ENCODE results near the gene SPIRE2.
"Not testable (repeated sequence)": the region's sequence is repeated elsewhere in the genome, so short reads cannot be mapped to it uniquely, and the experiment has no call there.

The SPIRE2 gene

GRCh38 chr16:89806589-89807193 lies 21.6 kb upstream of the SPIRE2 start:
- not testable (repeated sequence) for DNase-seq (ENCODE audit: low read depth in 3 of 3)

- no peak for DNase-seq (ENCODE audit: low read depth in 3 of 3)
Measured at GRCh38 chr16:89808475-89808874, 19.8 kb upstream of the SPIRE2 start.

- no peak for DNase-seq (ENCODE audit: low read depth in 3 of 3)
Measured at GRCh38 chr16:89811321-89811720, 17.0 kb upstream of the SPIRE2 start.

- DNase-seq (ENCODE audit: low read depth in 3 of 3): no peak
Measured at GRCh38 chr16:89815639-89816348, 12.5 kb upstream of the SPIRE2 start.

- DNase-seq (ENCODE audit: low read depth in 3 of 3): not testable (repeated sequence)
Measured at GRCh38 chr16:89818851-89819403, 9.3 kb upstream of the SPIRE2 start.

GRCh38 chr16:89819448-89819847 lies 8.8 kb upstream of the SPIRE2 start:
- not testable (repeated sequence) for DNase-seq (ENCODE audit: low read depth in 3 of 3)

- DNase-seq (ENCODE audit: low read depth in 3 of 3): no peak
Measured at GRCh38 chr16:89821438-89822187, 6.7 kb upstream of the SPIRE2 start.

GRCh38 chr16:89822188-89823086 lies 5.8 kb upstream of the SPIRE2 start:
- no peak for DNase-seq (ENCODE audit: low read depth in 3 of 3)

- no peak for DNase-seq (ENCODE audit: low read depth in 3 of 3)
Measured at GRCh38 chr16:89823087-89823823, 5.0 kb upstream of the SPIRE2 start.

GRCh38 chr16:89823824-89824148 lies 4.5 kb upstream of the SPIRE2 start:
- DNase-seq (ENCODE audit: low read depth in 3 of 3): not testable (repeated sequence)

- no peak for DNase-seq (ENCODE audit: low read depth in 3 of 3)
Measured at GRCh38 chr16:89826531-89827382, 1.5 kb upstream of the SPIRE2 start.

GRCh38 chr16:89827383-89828198 lies 684 bp upstream of the SPIRE2 start:
- DNase-seq (ENCODE audit: low read depth in 3 of 3): no peak

GRCh38 chr16:89828870-89829629 lies 775 bp downstream of the SPIRE2 start:
- no peak for DNase-seq (ENCODE audit: low read depth in 3 of 3)

- DNase-seq (ENCODE audit: low read depth in 3 of 3): no peak
Measured at GRCh38 chr16:89829630-89830437, 1.6 kb downstream of the SPIRE2 start.

- DNase-seq (ENCODE audit: low read depth in 3 of 3): no peak
Measured at GRCh38 chr16:89831810-89832328, 3.6 kb downstream of the SPIRE2 start.

GRCh38 chr16:89833664-89834363 lies 5.5 kb downstream of the SPIRE2 start:
- DNase-seq (ENCODE audit: low read depth in 3 of 3): not testable (repeated sequence)

Data from stimulated activated CD4-positive, alpha-beta T cell treated with anti-CD3 and anti-CD28 coated beads, TNF-alpha, amount 100 ng/mL, for 48 hours (primary cell).